ENCODE data around the gene LSM2.

LSM2 gene

DNA sequence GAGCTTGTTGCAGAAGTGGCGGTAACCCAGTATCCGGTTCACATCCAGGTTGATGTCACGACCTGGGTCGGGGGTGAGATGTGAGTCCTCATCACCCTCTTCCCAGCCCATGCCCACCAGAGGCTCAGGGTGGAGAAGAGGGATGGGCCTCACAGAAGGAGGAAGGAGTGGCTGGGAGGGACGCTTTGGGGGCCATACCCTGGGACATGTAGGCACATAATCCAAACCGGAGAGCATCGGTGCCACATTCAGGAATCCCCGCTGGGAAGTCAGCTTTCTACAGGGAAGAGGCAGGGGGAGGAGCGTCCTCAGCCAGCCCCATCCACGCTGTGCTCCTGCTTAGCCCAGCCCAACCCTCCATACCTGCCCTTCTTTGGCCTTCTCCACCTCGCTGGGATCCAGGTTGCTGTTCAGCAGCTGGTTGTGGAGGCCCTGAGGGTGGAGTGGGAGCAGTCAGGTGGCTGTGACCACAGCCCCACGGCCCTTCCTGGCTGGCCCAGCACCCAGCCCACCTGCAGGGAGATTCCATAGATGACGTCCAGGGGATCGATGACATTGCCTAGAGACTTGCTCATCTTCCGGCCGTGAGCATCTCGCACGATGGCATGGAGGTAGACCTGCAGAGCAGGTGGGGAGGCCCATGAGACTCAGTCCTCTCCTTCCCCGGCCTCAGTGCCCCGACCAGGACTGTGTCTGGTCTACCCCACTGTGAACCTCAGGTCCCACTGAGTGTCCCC lies 26.1 kb downstream of the LSM2 start:
- DNase-seq (ENCODE audit: low spot score): no peak
- Mint-ChIP-seq H3K4me3 (no peak overlapping the region), H3K27me3 (ENCODE audit: low read depth) (no peaks in the 10 kb centered on the region), H3K27ac (no peak overlapping the region), H3K4me1 (ENCODE audit: low read depth) (peaks cover 17% of the 10 kb centered on the region), H3K36me3 (ENCODE audit: low read depth) (peaks cover 38% of the 10 kb centered on the region), H3K9me3 (no peaks in the 10 kb centered on the region)

DNA sequence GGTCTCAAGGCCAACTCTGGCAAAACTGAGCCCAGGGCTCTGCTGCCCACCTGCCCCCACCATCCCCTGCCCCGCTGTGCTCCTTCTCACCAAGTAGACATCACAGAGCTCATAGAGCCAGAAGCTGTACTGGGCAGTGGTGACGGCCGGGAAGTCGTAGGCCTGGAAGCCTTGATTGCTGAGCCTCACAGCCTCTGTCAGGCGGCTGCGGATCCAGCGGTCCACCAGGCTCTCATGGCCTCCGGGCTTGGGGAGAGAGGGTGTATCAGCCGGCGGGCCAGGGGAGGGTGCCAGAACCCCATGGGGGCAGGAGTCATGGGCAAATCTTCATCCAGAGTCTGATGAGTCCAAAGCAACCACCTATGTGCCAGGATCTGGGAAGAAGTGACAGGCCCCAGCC lies 26.9 kb downstream of the LSM2 start:
- Mint-ChIP-seq H3K4me3 (no peak overlapping the region), H3K4me1 (ENCODE audit: low read depth) (peaks cover 22% of the 10 kb centered on the region), H3K27ac (no peak overlapping the region), H3K9me3 (no peaks in the 10 kb centered on the region), H3K36me3 (ENCODE audit: low read depth) (peaks cover 37% of the 10 kb centered on the region), H3K27me3 (ENCODE audit: low read depth) (no peaks in the 10 kb centered on the region)
- DNase-seq (ENCODE audit: low spot score): no peak

DNA sequence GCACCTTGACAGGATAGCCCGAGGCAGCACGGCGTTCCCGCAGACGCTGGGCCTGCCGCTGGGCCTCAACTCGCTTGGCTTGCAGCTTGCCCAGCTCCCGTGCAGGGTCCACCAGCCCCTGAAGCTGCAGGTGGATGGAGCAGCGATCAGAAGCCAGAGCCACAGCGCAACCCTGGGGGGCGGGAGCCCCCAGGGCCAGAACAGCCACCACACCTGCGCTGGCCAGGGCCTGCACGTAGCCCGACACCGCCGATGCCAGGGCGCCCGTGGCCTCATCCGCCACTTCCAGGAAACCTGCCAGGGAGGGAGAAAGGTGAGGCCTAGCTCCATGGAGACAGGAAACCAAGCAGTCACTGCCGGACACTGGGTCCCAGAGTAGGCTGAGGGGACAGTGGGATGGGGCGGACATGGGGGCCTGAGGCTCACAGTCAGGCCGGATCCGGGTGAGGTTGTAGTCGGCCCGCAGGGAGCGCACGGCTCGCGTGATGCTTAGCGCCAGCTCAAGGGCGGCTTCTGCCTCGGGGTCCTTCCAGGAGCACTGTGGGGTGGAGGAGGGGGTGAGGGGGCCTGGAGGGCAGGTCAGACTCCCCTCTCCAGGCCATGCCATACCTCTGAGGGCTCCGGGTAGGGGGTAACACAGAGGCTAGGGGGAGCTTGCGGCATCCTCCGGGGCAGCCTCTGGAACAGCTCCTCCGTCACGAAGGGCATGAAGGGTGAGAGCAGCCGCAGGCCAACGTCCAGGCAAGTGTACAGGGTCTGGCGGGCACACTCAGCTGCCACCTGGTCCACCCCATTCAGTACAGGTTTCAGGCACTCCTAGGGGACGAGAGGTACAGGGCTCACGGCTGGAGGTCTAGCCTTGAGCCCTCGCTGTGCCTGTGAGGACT lies 27.5 kb downstream of the LSM2 start:
- Mint-ChIP-seq H3K4me3 (no peak overlapping the region), H3K36me3 (ENCODE audit: low read depth) (peaks cover 33% of the 10 kb centered on the region), H3K27me3 (ENCODE audit: low read depth) (no peaks in the 10 kb centered on the region), H3K27ac (no peak overlapping the region), H3K9me3 (no peaks in the 10 kb centered on the region), H3K4me1 (ENCODE audit: low read depth) (peaks cover 22% of the 10 kb centered on the region)
- DNase-seq (ENCODE audit: low spot score): no peak

DNA sequence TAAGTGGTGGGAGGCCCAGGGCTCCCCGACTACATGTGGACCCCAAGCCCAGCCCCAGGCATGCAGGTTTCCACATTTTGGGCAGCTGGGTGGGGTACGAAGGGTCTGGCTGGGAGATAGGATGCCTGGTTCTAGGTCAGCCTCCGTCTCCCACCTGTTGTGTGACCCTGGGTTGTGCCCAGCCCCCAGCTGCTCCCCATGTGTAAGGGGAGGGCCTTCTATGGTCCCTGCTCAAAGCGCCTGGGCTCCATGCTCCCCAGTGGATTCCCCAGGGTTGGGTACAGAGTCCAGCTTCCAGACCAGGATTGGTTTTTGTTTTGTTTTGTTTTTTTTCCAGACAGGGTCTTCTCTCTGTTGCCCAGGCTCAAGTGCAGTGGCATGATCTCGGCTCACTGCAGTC lies 28.6 kb downstream of the LSM2 start:
- Mint-ChIP-seq H3K9me3 (no peaks in the 10 kb centered on the region), H3K4me1 (ENCODE audit: low read depth) (peaks cover 22% of the 10 kb centered on the region), H3K27ac (no peak overlapping the region), H3K27me3 (ENCODE audit: low read depth) (no peaks in the 10 kb centered on the region), H3K36me3 (ENCODE audit: low read depth) (peaks cover 29% of the 10 kb centered on the region), H3K4me3 (no peak overlapping the region)
- DNase-seq (ENCODE audit: low spot score): no peak

DNA sequence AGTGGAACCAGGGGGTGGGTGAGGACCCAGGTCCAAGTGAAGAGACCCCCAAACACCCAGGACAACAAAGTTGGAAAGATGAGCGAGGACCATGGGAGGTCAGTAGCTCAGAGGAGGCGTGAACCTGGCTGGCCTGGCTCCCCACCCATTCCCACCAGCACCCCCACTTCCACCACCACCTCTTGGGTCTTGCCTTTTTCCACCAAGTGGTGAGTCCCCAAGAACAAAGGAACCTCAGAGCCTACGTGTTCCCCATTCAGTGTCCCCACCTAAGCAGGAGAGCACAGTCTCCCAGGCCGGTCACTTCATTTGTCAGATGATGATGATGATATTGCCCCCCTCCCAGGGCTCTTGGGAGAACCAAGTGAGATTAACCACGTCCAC lies 29.1 kb downstream of the LSM2 start:
- no peaks in the 10 kb centered on the region for H3K27me3 Mint-ChIP-seq (ENCODE audit: low read depth)
- no peak for DNase-seq (ENCODE audit: low spot score)
- H3K4me3 Mint-ChIP-seq: no peak overlapping the region
- H3K4me1 Mint-ChIP-seq (ENCODE audit: low read depth): peaks cover 26% of the 10 kb centered on the region
- no peaks in the 10 kb centered on the region for H3K9me3 Mint-ChIP-seq
- H3K27ac Mint-ChIP-seq: peak overlapping the region; percentile 71
- H3K36me3 Mint-ChIP-seq (ENCODE audit: low read depth): peaks cover 25% of the 10 kb centered on the region

DNA sequence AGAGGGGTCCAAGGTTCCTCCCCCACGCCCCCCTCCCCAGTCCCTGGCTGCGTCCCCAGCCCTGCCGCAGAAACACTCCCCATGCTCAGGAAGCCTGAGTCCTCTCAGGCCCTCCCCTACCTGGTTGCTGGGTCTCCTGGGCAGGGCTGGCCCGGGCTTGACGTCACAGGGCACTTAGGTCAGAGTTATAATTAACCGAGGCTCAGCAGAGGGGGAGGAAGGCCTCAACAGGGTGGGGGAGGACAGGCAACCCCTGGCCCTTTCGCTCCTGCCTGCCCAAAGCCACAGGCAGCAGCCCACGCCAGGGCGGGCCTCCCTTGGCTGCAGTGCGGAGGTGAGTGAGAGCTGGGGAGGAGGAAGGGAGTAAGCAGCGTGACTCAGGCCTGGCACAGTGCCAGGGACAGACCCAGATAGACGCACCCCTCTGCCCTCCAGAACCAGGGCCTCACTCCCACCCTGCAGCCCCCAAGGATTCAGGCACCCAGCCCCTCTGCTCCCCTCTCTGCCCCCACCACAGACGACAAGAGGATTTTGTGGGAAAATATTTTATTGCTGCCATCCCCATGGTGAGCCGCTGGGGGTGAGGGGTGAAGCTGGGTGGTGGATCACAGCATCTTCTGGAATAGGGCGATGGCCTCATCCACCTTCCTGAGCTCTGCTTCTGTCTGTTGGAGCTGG lies 29.6 kb downstream of the LSM2 start, which contains the start of gene VWA7:
TSS of gene VWA7 (minus strand) at position 340 of the 678 bp plus-strand sequence. CDS start 549 bp downstream, outside the sequence.
- Mint-ChIP-seq H3K36me3 (ENCODE audit: low read depth) (peaks cover 21% of the 10 kb centered on the region), H3K4me1 (ENCODE audit: low read depth) (peaks cover 28% of the 10 kb centered on the region), H3K9me3 (no peaks in the 10 kb centered on the region), H3K27ac (peak within 1 kb of the TSS; percentile 71), H3K27me3 (ENCODE audit: low read depth) (no peaks in the 10 kb centered on the region), H3K4me3 (peak within 1 kb of the TSS; percentile 38)
- peak; percentile 89 for DNase-seq (ENCODE audit: low spot score)

DNA sequence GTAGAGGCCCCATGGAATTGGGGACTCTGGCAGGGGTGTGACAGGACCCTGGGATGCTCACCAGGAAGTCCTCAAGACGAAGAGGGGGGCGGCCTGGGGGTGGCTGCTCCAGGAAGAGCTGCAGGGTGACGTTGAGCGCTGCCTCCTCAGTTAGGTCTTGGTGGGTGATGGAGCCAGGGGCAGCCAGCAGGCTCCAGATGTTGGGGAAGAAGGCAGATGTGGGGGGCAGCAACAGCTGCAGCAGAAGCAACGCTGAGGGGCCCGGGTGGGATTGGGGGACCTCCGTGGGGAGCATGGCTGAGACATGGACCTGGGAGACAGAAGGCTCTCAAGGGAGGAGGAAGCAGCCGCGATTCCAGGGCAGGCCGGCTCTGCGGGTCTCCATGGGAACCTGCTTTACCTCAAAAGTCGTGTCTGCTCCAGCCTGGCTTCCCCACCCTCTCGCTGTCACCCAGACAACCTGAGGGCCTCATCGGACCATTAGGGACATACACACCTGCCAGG lies 30.2 kb downstream of the LSM2 start:
- Mint-ChIP-seq H3K27ac (peak overlapping the region; percentile 71), H3K9me3 (no peaks in the 10 kb centered on the region), H3K27me3 (ENCODE audit: low read depth) (no peaks in the 10 kb centered on the region), H3K4me1 (ENCODE audit: low read depth) (peaks cover 29% of the 10 kb centered on the region), H3K36me3 (ENCODE audit: low read depth) (peaks cover 21% of the 10 kb centered on the region), H3K4me3 (peak overlapping the region; percentile 13)
- no peak for DNase-seq (ENCODE audit: low spot score)

DNA sequence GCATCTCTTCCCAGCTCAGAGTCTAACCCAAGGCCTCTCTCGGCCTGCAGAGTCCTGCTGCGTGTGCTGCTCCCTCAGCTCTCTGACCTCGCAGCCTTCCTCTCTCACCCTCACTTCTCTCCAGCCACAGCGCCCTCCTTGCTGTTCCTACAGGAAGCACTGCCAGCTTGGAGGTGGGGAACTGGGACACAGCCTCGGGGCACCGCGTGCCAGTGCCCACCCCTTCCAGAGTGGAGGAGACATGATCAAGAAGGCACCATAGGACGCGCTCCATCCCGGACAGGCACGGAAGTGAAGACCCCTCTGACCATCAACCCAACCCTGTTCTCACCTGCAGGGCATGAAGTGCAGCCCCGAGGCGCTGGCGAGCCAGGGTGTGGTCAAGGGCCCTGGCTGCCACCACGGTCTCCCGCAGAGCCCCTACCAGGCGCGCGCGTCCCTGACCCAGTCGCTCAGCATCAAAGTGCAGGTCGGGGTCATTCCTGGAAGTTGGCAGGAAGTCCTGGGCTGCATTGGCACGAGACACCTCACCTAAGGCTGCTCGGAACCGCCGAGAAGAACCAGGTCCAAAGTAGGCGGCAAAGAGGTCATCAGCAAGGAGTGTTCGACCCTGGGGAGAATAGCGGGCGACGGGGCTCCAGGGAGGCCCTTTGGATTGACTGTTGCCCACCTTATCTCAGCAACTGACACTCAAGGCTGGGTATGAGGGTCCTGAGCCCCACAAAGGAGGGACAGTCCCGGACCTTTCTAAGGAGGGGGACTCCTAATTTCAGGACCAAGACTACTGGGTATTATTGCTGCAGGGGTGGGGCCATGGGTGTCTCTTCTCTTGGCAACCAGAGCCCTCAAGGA lies 30.9 kb downstream of the LSM2 start:
- no peaks in the 10 kb centered on the region for H3K27me3 Mint-ChIP-seq (ENCODE audit: low read depth)
- no peaks in the 10 kb centered on the region for H3K9me3 Mint-ChIP-seq
- H3K4me1 Mint-ChIP-seq (ENCODE audit: low read depth): peaks cover 36% of the 10 kb centered on the region
- peak overlapping the region; percentile 76 for H3K27ac Mint-ChIP-seq
- peak overlapping the region; percentile 13 for H3K4me3 Mint-ChIP-seq
- peaks cover 18% of the 10 kb centered on the region for H3K36me3 Mint-ChIP-seq (ENCODE audit: low read depth)
- no peak for DNase-seq (ENCODE audit: low spot score)

DNA sequence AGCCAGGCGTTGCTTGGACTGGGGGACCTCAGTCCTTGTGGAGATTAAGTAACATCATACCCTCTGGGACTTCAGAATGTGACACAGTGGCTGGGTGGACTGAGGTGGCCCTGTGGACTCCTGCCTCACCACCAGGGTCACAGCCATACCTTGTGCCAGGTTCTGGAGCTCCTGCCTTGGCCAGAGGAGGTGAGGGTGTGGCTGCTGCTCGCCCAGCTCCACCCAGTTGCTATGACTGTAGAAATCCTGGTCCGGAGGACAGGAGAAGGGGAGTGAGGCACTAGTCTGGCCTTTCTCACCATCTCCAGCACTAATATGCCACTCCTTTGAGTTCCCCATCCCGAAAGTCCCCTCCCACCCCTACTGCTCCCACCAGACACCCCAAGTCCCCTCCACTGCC lies 31.6 kb downstream of the LSM2 start:
- Mint-ChIP-seq H3K27ac (peak overlapping the region; percentile 76), H3K4me1 (ENCODE audit: low read depth) (peaks cover 38% of the 10 kb centered on the region), H3K27me3 (ENCODE audit: low read depth) (no peaks in the 10 kb centered on the region), H3K4me3 (no peak overlapping the region), H3K36me3 (ENCODE audit: low read depth) (peaks cover 16% of the 10 kb centered on the region), H3K9me3 (no peaks in the 10 kb centered on the region)
- DNase-seq (ENCODE audit: low spot score): no peak

DNA sequence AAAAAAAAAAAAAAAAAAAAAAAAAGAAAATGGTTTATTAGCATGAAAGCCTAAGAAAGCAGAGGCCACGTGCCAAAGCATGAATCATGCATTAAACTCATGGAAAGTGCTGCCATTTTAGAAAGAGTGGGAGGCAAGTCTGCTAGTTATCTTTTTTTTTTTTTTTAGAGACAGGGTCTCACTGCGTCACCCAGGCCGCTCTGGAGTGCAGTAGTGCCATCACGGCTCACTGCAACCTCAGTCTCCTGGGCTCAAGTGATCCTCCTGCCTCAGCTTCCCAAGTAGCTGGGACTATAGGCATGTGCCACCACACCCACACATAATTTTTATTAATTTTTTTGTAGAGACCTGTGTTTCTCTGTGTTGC lies 34.8 kb downstream of the LSM2 start:
- H3K27me3 Mint-ChIP-seq (ENCODE audit: low read depth): no peaks in the 10 kb centered on the region
- peak overlapping the region; percentile 63 for H3K27ac Mint-ChIP-seq
- H3K4me3 Mint-ChIP-seq: no peak overlapping the region
- peaks cover 36% of the 10 kb centered on the region for H3K4me1 Mint-ChIP-seq (ENCODE audit: low read depth)
- no peaks in the 10 kb centered on the region for H3K9me3 Mint-ChIP-seq
- DNase-seq (ENCODE audit: low spot score): no peak
- H3K36me3 Mint-ChIP-seq (ENCODE audit: low read depth): peaks cover 8% of the 10 kb centered on the region

DNA sequence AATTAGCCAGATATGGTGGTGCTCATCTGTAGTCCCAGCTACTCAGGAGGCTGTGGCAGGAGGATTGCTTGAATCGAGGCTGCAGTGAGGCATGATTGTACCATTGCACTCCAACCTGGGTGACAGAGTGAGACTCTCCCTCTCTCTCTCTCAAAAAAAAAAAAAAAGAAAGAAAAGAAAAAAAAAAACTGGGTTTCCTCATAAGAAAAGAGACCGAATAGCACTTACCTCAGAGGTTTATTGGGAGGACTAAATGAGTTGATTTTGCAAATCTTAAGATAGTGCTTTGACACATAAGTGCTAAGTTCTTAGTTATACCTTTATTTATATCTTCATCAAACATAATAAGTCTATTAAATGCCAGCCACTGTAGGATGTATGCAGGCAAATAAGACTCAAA lies 35.9 kb downstream of the LSM2 start:
- no peak for DNase-seq (ENCODE audit: low spot score)

DNA sequence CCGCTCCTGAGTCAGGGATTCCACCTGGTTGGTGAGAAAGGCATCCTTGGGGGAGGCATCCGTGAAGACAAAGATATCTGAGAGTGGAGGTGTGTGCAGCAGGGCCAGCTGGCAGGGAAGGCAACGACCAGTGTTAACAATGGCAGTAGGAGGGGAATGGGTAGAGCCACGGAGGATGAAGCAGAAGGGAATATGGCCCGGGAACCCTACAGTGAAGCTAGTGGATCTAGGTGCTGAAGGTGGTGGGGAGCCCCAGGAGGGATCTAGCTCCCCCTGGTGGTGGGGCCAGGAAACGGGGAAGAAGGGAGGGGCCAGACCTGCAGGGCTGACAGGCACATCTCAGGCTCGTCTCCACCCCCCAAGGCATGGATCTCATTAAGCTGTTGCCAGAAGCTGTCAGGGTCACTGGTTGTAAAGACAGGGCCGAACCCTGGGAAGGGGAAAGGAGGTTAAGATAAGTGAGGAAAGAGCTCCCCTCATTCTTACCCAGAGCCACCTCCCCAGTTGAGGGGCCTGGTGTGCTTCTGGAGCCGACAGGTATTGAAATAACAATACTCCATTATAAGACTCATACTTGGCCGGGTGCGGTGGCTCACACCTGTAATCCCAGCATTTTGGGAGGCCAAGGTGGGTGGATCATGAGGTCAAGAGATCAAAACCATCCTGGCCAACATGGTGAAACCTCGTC lies 36.9 kb downstream of the LSM2 start:
- H3K27ac Mint-ChIP-seq: peak overlapping the region; percentile 66
- DNase-seq (ENCODE audit: low spot score): peak; percentile 73
- peak overlapping the region; percentile 22 for H3K4me3 Mint-ChIP-seq
- H3K9me3 Mint-ChIP-seq: no peaks in the 10 kb centered on the region
- H3K36me3 Mint-ChIP-seq (ENCODE audit: low read depth): peaks cover 6% of the 10 kb centered on the region
- no peaks in the 10 kb centered on the region for H3K27me3 Mint-ChIP-seq (ENCODE audit: low read depth)
- H3K4me1 Mint-ChIP-seq (ENCODE audit: low read depth): peaks cover 23% of the 10 kb centered on the region

More for the DNA sequence above, 35.9 kb downstream of the LSM2 start:
- H3K4me3 Mint-ChIP-seq: no peak overlapping the region
- H3K27me3 Mint-ChIP-seq (ENCODE audit: low read depth): no peaks in the 10 kb centered on the region
- no peak overlapping the region for H3K27ac Mint-ChIP-seq
- no peaks in the 10 kb centered on the region for H3K9me3 Mint-ChIP-seq
- peaks cover 29% of the 10 kb centered on the region for H3K4me1 Mint-ChIP-seq (ENCODE audit: low read depth)
- peaks cover 8% of the 10 kb centered on the region for H3K36me3 Mint-ChIP-seq (ENCODE audit: low read depth)
